ENCODE measurements around the gene CHIA. TPM values are rescaled to one million over a fixed set of nuclear protein-coding genes. Genes with fewer than 3 reads are reported as not detected.

CHIA gene
- total and polyA plus RNA-seq, 7 donors = not detected

DNA sequence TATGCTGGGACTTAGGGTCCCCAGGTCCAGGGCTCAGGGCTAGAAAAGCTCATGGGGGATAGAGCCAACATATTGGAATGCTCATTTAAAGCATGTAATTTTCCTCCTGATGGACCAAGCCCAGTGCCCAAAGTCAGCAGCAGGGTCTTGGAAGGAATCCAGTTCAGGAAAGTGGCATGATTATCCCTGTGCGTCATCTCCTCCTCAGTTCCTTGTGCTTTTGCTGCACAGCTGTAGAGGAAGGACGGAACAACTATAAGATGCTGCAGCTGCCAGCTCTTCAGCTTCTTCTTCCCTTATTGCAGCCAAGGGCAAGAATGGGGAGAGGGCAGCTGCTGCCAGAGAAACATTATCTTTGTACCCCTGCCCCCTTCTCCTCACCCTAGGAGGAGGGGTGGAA lies 78.5 kb downstream of the CHIA start:
- intact Hi-C loops (cut with DNase I) = no loop called here
- TF ChIP-seq EP300 (IDR thresholded peaks at IDR 0.05) = no peak
- TF ChIP-seq, protein P1, sequence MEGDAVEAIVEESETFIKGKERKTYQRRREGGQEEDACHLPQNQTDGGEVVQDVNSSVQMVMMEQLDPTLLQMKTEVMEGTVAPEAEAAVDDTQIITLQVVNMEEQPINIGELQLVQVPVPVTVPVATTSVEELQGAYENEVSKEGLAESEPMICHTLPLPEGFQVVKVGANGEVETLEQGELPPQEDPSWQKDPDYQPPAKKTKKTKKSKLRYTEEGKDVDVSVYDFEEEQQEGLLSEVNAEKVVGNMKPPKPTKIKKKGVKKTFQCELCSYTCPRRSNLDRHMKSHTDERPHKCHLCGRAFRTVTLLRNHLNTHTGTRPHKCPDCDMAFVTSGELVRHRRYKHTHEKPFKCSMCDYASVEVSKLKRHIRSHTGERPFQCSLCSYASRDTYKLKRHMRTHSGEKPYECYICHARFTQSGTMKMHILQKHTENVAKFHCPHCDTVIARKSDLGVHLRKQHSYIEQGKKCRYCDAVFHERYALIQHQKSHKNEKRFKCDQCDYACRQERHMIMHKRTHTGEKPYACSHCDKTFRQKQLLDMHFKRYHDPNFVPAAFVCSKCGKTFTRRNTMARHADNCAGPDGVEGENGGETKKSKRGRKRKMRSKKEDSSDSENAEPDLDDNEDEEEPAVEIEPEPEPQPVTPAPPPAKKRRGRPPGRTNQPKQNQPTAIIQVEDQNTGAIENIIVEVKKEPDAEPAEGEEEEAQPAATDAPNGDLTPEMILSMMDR (IDR thresholded peaks at IDR 0.05) = no peak
- H3K36me3 ChIP-seq = no peaks in the 10 kb centered on the region
- H3K27ac ChIP-seq = no peak overlapping the region
- DNase-seq = no peak
- 73 to 75% methylated on average over 2 of the region's 2 CpGs for WGBS, 2 donors
- no peaks in the 10 kb centered on the region for H3K9me3 ChIP-seq
- H3K27me3 ChIP-seq = no peaks in the 10 kb centered on the region
- no peaks in the 10 kb centered on the region for H3K4me1 ChIP-seq
- no peak overlapping the region for H3K4me3 ChIP-seq

DNA sequence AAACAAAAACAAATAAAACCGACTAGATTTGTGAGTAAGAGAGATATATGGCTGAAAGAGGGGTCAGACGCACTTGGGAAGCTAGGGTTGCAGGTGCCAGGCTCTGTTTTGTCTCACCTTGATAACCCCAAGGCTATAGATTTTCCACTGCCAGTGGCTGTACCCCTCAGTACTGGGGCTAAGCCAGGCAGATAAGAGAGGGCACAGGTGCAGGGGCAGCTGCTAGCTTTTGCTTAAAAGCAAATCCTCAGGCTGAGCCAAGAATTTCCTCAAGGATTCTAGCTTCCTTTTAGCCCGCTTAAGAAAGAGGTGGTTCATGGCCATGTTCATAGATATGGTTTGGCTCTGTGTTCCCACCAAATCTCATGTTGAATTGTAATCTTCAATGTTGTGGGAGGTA lies 79.0 kb downstream of the CHIA start:
- Histone ChIP-seq H3K9me3 (no peaks in the 10 kb centered on the region), H3K36me3 (no peaks in the 10 kb centered on the region), H3K4me1 (no peaks in the 10 kb centered on the region), H3K27ac (no peak overlapping the region), H3K27me3 (no peaks in the 10 kb centered on the region), H3K4me3 (no peak overlapping the region)
- no peak for DNase-seq
- TF ChIP-seq, protein P1 (IDR thresholded peaks at IDR 0.05) = no peak
- TF ChIP-seq EP300 (IDR thresholded peaks at IDR 0.05) = no peak
- no peak for TF ChIP-seq POLR2A (IDR thresholded peaks at IDR 0.05)
- TF ChIP-seq POLR2AphosphoS5 (IDR thresholded peaks at IDR 0.05) = no peak
- 62 to 83% methylated on average over 3 of the region's 3 CpGs for WGBS, 2 donors
- intact Hi-C loops (cut with DNase I) = no loop called here

Small RNA genes within 50 kb of the gene (small RNA-seq; reads per million reads assigned to genes)
- gene AL356387.2 = 0 reads per million in 3 donors

Other genes with a start within 250 kb of the CHIA start
- gene DRAM2, start 150.8 kb upstream of the CHIA start, total RNA-seq = 10 to 100 TPM; 47.6 to 69.6 (median 54.5) TPM
- 10 to 100 TPM; 27.0 to 58.4 (median 44.9) TPM for gene DRAM2, start 150.8 kb upstream of the CHIA start, polyA plus RNA-seq
- gene CEPT1, start 150.6 kb upstream of the CHIA start, total RNA-seq = 10 to 100 TPM; 23.8 to 41.0 (median 30.6) TPM
- 10 to 100 TPM in 1 of 3 donors, 1 to 10 TPM in 2; 7.2 to 29.5 (median 7.2) TPM for gene CEPT1, start 150.6 kb upstream of the CHIA start, polyA plus RNA-seq
- 1 to 10 TPM; 2.3 to 5.9 (median 4.8) TPM for gene DENND2D, start 90.2 kb upstream of the CHIA start, total RNA-seq
- gene DENND2D, start 90.2 kb upstream of the CHIA start, polyA plus RNA-seq = 10 to 100 TPM; 34.2 to 77.0 (median 46.5) TPM
- gene CHI3L2, start 63.1 kb upstream of the CHIA start, total RNA-seq = 1 to 10 TPM in 2 of 4 donors, under 1 TPM in 1, not detected in 1; 0.71 to 2.6 (median 1.8) TPM
- gene CHI3L2, start 63.1 kb upstream of the CHIA start, polyA plus RNA-seq = 10 to 100 TPM in 1 of 3 donors, not detected in 2; 11.0 TPM
- gene OVGP1, start 136.9 kb downstream of the CHIA start, total RNA-seq = 1 to 10 TPM; 1.4 to 5.5 (median 2.2) TPM
- gene OVGP1, start 136.9 kb downstream of the CHIA start, polyA plus RNA-seq = 1 to 10 TPM in 2 of 3 donors, under 1 TPM in 1; 0.69 to 1.9 (median 1.8) TPM
- gene WDR77, start 158.4 kb downstream of the CHIA start, total RNA-seq = 10 to 100 TPM; 16.3 to 23.8 (median 20.1) TPM
- gene WDR77, start 158.4 kb downstream of the CHIA start, polyA plus RNA-seq = 10 to 100 TPM; 13.8 to 29.5 (median 15.5) TPM
- gene ATP5PB, start 158.6 kb downstream of the CHIA start, total RNA-seq = 100 to 1,000 TPM; 157 to 217 (median 196) TPM
- 100 to 1,000 TPM; 515 to 849 (median 620) TPM for gene ATP5PB, start 158.6 kb downstream of the CHIA start, polyA plus RNA-seq
- gene C1orf162, start 183.1 kb downstream of the CHIA start, total RNA-seq = 10 to 100 TPM; 15.7 to 31.0 (median 21.5) TPM
- gene C1orf162, start 183.1 kb downstream of the CHIA start, polyA plus RNA-seq = 10 to 100 TPM; 22.8 to 27.0 (median 24.3) TPM
- gene ADORA3, start 212.8 kb downstream of the CHIA start, total RNA-seq = 10 to 100 TPM in 2 of 4 donors, 1 to 10 TPM in 2; 3.0 to 12.8 (median 10.4) TPM
- gene ADORA3, start 212.8 kb downstream of the CHIA start, polyA plus RNA-seq = 10 to 100 TPM in 1 of 3 donors, 1 to 10 TPM in 2; 3.0 to 20.6 (median 5.4) TPM
- 1 to 10 TPM; 1.9 to 7.5 (median 5.1) TPM for gene TMIGD3, start 212.8 kb downstream of the CHIA start, total RNA-seq
- gene TMIGD3, start 212.8 kb downstream of the CHIA start, polyA plus RNA-seq = 10 to 100 TPM in 1 of 3 donors, 1 to 10 TPM in 2; 3.4 to 29.8 (median 6.6) TPM

Data from sigmoid colon (tissue), 7 donors.